ENCODE measurements around the gene CNRIP1.

The CNRIP1 gene

DNA sequence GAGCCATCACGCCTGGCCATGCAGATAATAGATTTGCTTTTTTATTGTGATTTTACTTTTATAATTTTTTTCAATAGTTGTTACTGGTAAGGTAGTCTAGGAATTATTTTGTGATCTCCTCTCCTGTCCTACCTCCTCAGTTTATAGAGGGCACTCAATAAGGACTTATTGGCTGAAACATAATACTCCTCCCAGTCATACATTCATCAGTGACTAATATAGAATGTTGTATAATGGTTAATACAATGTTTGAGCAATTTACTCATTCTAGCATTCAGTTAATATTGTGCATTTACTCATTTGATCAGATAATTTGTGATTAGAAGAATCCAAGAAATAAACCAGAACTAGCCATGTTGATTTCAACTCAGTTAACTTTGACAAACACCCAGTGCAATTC is 41.6 kb downstream of the CNRIP1 start:
- Histone ChIP-seq H4K8ac (ENCODE audit: low read length) (no peak overlapping the region), H4K91ac (ENCODE audit: low read length) (no peak overlapping the region), H2BK12ac (ENCODE audit: low read length in 2 of 2) (no peak overlapping the region), H3K4me1 (ENCODE audit: control insufficient read depth, insufficient read depth, low read depth, low read length) (no peaks in the 10 kb centered on the region), H3K4me3 (ENCODE audit: insufficient read depth in 1 of 2, low read depth in 1 of 2, low read length in 2 of 2) (no peak overlapping the region), H3K27ac (ENCODE audit: low read length, poor library complexity, severe bottlenecking) (no peak overlapping the region), H3K36me3 (ENCODE audit: control insufficient read depth in 1 of 2, insufficient read depth in 2 of 2, low read depth in 1 of 2, low read length in 2 of 2) (no peaks in the 10 kb centered on the region), H3K23ac (ENCODE audit: low read length in 2 of 2) (no peak overlapping the region), H3K9me3 (ENCODE audit: control insufficient read depth, low read length) (no peaks in the 10 kb centered on the region), H2AFZ (ENCODE audit: low read depth, low read length) (no peak overlapping the region), H3K4me2 (ENCODE audit: low read length, poor library complexity, severe bottlenecking) (no peak overlapping the region), H2BK5ac (ENCODE audit: low read depth, low read length, poor library complexity, severe bottlenecking) (no peak overlapping the region), H3K27me3 (ENCODE audit: control insufficient read depth in 1 of 2, insufficient read depth in 1 of 2, low read length in 2 of 2) (no peaks in the 10 kb centered on the region), H2BK15ac (ENCODE audit: low read depth, poor library complexity, severe bottlenecking) (no peak overlapping the region), H3K9ac (ENCODE audit: low read length) (no peak overlapping the region), H3K79me1 (replicated peaks; ENCODE audit: low read length, poor library complexity, severe bottlenecking) (no peaks in the 10 kb centered on the region), H2AK5ac (ENCODE audit: low read length, severe bottlenecking) (no peak overlapping the region), H3K14ac (ENCODE audit: low read length in 2 of 2) (no peak overlapping the region), H3K4ac (ENCODE audit: low read depth in 1 of 2, low read length in 2 of 2) (no peak overlapping the region), H2BK120ac (ENCODE audit: low read depth, low read length) (no peak overlapping the region), H3K18ac (ENCODE audit: low read depth in 1 of 2, low read length in 2 of 2) (no peak overlapping the region)
- no CpG with 5 or more reads among the region's 1 CpG for WGBS
- DNase-seq: no peak

DNA sequence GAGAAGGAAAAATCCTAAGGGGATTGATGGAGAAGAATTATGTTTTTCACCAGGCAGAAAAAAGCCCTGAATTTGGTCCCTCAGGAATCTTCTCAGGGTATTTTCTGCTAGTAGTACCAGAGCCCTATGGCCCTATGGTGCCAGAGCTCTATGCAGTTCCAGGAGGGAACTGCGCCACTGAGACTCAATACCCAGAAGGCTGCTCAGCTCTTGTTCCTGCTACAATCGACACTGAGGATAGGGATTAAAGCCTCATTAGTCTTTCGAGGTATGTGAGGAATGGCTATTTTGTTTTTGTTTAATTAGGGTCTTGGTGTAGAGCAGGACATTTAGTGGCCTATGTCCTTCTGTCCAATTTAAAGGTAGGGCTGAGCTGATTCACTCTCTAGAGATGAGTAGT is 45.7 kb downstream of the CNRIP1 start:
- DNase-seq: no peak
- Histone ChIP-seq H3K18ac (ENCODE audit: low read depth in 1 of 2, low read length in 2 of 2) (no peak overlapping the region), H2AFZ (ENCODE audit: low read depth, low read length) (no peak overlapping the region), H3K9me3 (ENCODE audit: control insufficient read depth, low read length) (no peaks in the 10 kb centered on the region), H3K4me1 (ENCODE audit: control insufficient read depth, insufficient read depth, low read depth, low read length) (no peaks in the 10 kb centered on the region), H3K4me3 (ENCODE audit: insufficient read depth in 1 of 2, low read depth in 1 of 2, low read length in 2 of 2) (no peak overlapping the region), H3K27ac (ENCODE audit: low read length, poor library complexity, severe bottlenecking) (no peak overlapping the region), H2AK5ac (ENCODE audit: low read length, severe bottlenecking) (no peak overlapping the region), H3K27me3 (ENCODE audit: control insufficient read depth in 1 of 2, insufficient read depth in 1 of 2, low read length in 2 of 2) (no peaks in the 10 kb centered on the region), H3K23ac (ENCODE audit: low read length in 2 of 2) (no peak overlapping the region), H2BK5ac (ENCODE audit: low read depth, low read length, poor library complexity, severe bottlenecking) (no peak overlapping the region), H3K4ac (ENCODE audit: low read depth in 1 of 2, low read length in 2 of 2) (no peak overlapping the region), H2BK120ac (ENCODE audit: low read depth, low read length) (no peak overlapping the region), H3K36me3 (ENCODE audit: control insufficient read depth in 1 of 2, insufficient read depth in 2 of 2, low read depth in 1 of 2, low read length in 2 of 2) (no peaks in the 10 kb centered on the region), H3K79me1 (replicated peaks; ENCODE audit: low read length, poor library complexity, severe bottlenecking) (no peaks in the 10 kb centered on the region), H3K4me2 (ENCODE audit: low read length, poor library complexity, severe bottlenecking) (no peak overlapping the region), H2BK12ac (ENCODE audit: low read length in 2 of 2) (no peak overlapping the region), H3K14ac (ENCODE audit: low read length in 2 of 2) (no peak overlapping the region), H4K8ac (ENCODE audit: low read length) (no peak overlapping the region), H3K9ac (ENCODE audit: low read length) (no peak overlapping the region), H4K91ac (ENCODE audit: low read length) (no peak overlapping the region), H2BK15ac (ENCODE audit: low read depth, poor library complexity, severe bottlenecking) (no peak overlapping the region)
- 67% methylated on average over 3 of the region's 3 CpGs for WGBS

DNA sequence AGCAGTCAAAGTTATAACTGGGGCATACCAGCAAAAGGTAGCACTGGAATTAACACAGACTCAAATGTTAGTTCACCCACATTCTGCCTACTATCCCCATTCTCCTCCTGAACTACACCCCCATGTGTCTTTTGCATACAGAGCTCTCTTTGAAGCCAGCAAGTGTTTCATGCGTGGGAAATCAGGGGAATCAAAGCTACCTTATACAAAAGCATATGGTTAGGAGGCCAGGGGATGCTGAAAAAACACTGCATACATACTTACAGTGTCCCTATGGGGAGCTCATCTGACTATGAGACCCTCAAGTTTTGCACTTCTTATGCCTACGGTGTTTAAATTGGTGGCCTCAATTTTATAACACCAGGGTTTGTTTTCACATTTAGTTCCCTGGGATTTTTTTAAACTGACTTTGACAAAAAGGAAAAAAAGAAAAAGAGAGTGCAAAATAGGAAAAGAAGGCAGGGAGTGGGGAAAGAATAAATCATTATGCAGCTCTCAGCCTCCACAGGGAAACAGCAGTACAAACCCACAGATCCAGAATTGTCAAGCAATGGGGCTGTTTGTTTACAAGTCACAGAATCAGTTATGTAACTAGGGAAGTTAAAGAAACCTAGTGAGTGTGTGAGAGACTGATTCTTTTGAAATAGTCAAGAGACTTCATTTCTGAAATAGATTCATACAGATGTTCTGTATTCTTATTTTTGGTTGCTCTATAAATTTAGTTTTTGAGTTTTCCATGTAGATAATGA is 47.3 kb downstream of the CNRIP1 start:
- no peaks in the 10 kb centered on the region for H3K36me3 ChIP-seq (ENCODE audit: control insufficient read depth in 1 of 2, insufficient read depth in 2 of 2, low read depth in 1 of 2, low read length in 2 of 2)
- no peaks in the 10 kb centered on the region for H3K79me1 ChIP-seq (replicated peaks; ENCODE audit: low read length, poor library complexity, severe bottlenecking)
- no peak overlapping the region for H3K18ac ChIP-seq (ENCODE audit: low read depth in 1 of 2, low read length in 2 of 2)
- H3K4me3 ChIP-seq (ENCODE audit: insufficient read depth in 1 of 2, low read depth in 1 of 2, low read length in 2 of 2): no peak overlapping the region
- no peaks in the 10 kb centered on the region for H3K27me3 ChIP-seq (ENCODE audit: control insufficient read depth in 1 of 2, insufficient read depth in 1 of 2, low read length in 2 of 2)
- no peaks in the 10 kb centered on the region for H3K4me1 ChIP-seq (ENCODE audit: control insufficient read depth, insufficient read depth, low read depth, low read length)
- no peak overlapping the region for H2BK120ac ChIP-seq (ENCODE audit: low read depth, low read length)
- H2BK12ac ChIP-seq (ENCODE audit: low read length in 2 of 2): no peak overlapping the region
- WGBS: 90% methylated on average over 2 of the region's 2 CpGs
- H3K4me2 ChIP-seq (ENCODE audit: low read length, poor library complexity, severe bottlenecking): no peak overlapping the region
- DNase-seq: peak; percentile 29
- no peak overlapping the region for H2BK5ac ChIP-seq (ENCODE audit: low read depth, low read length, poor library complexity, severe bottlenecking)
- no peak overlapping the region for H4K8ac ChIP-seq (ENCODE audit: low read length)
- no peak overlapping the region for H3K27ac ChIP-seq (ENCODE audit: low read length, poor library complexity, severe bottlenecking)
- no peak overlapping the region for H3K9ac ChIP-seq (ENCODE audit: low read length)
- no peak overlapping the region for H2AFZ ChIP-seq (ENCODE audit: low read depth, low read length)
- no peak overlapping the region for H4K91ac ChIP-seq (ENCODE audit: low read length)
- no peak overlapping the region for H2BK15ac ChIP-seq (ENCODE audit: low read depth, poor library complexity, severe bottlenecking)
- H3K9me3 ChIP-seq (ENCODE audit: control insufficient read depth, low read length): no peaks in the 10 kb centered on the region
- no peak overlapping the region for H3K23ac ChIP-seq (ENCODE audit: low read length in 2 of 2)
- H2AK5ac ChIP-seq (ENCODE audit: low read length, severe bottlenecking): no peak overlapping the region
- H3K14ac ChIP-seq (ENCODE audit: low read length in 2 of 2): no peak overlapping the region
- H3K4ac ChIP-seq (ENCODE audit: low read depth in 1 of 2, low read length in 2 of 2): no peak overlapping the region

DNA sequence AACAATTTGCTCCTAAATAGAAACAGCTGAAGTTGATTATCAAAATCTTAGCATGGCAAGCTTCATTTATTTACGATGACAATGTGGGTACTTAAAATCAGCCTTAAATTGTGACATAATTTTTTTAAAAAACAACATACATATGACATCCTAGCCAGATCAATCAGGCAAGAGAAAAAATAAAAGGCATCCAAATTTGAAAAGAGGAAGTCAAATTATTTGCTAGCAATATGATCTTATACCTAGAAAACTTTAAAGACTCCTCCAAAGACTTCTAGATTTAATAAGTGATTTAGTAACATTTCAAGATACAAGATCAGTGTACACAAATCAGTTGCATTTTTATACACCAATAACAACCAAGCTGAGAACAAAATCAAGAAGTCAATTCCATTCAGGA is 53.1 kb downstream of the CNRIP1 start:
- no peak overlapping the region for H2AK5ac ChIP-seq (ENCODE audit: low read length, severe bottlenecking)
- no peaks in the 10 kb centered on the region for H3K79me1 ChIP-seq (replicated peaks; ENCODE audit: low read length, poor library complexity, severe bottlenecking)
- no peaks in the 10 kb centered on the region for H3K27me3 ChIP-seq (ENCODE audit: control insufficient read depth in 1 of 2, insufficient read depth in 1 of 2, low read length in 2 of 2)
- H3K4me2 ChIP-seq (ENCODE audit: low read length, poor library complexity, severe bottlenecking): no peak overlapping the region
- no peak for DNase-seq
- H3K4ac ChIP-seq (ENCODE audit: low read depth in 1 of 2, low read length in 2 of 2): no peak overlapping the region
- no peak overlapping the region for H2BK15ac ChIP-seq (ENCODE audit: low read depth, poor library complexity, severe bottlenecking)
- no peaks in the 10 kb centered on the region for H3K9me3 ChIP-seq (ENCODE audit: control insufficient read depth, low read length)
- no peak overlapping the region for H3K9ac ChIP-seq (ENCODE audit: low read length)
- no peak overlapping the region for H3K27ac ChIP-seq (ENCODE audit: low read length, poor library complexity, severe bottlenecking)
- H3K4me1 ChIP-seq (ENCODE audit: control insufficient read depth, insufficient read depth, low read depth, low read length): no peaks in the 10 kb centered on the region
- no peak overlapping the region for H3K14ac ChIP-seq (ENCODE audit: low read length in 2 of 2)
- H2AFZ ChIP-seq (ENCODE audit: low read depth, low read length): no peak overlapping the region
- no peak overlapping the region for H2BK120ac ChIP-seq (ENCODE audit: low read depth, low read length)
- H3K36me3 ChIP-seq (ENCODE audit: control insufficient read depth in 1 of 2, insufficient read depth in 2 of 2, low read depth in 1 of 2, low read length in 2 of 2): no peaks in the 10 kb centered on the region
- no peak overlapping the region for H2BK12ac ChIP-seq (ENCODE audit: low read length in 2 of 2)
- H4K8ac ChIP-seq (ENCODE audit: low read length): no peak overlapping the region
- no peak overlapping the region for H3K23ac ChIP-seq (ENCODE audit: low read length in 2 of 2)
- no peak overlapping the region for H4K91ac ChIP-seq (ENCODE audit: low read length)
- WGBS: no CpG with 5 or more reads among the region's 1 CpG
- H3K4me3 ChIP-seq (ENCODE audit: insufficient read depth in 1 of 2, low read depth in 1 of 2, low read length in 2 of 2): no peak overlapping the region
- H2BK5ac ChIP-seq (ENCODE audit: low read depth, low read length, poor library complexity, severe bottlenecking): no peak overlapping the region
- H3K18ac ChIP-seq (ENCODE audit: low read depth in 1 of 2, low read length in 2 of 2): no peak overlapping the region
